IMR-90 (cell line): Measurements from ENCODE around the gene PLEKHG2. TPM values are rescaled to one million over a fixed set of nuclear protein-coding genes. Genes with fewer than 3 reads are reported as not detected.
A peak's percentile ranks its signal among the peaks of the same experiment; 100 is the strongest.

Source experiments
- ATAC-seq: fragments of 200-7000 bp; cut with Tn5 transposase; 2 replicates; pipeline ENCODE4 v1.9.1; 2020; ENCODE audit warnings: low read depth, mild to moderate bottlenecking, moderate library complexity
- BruUV-seq: library from RNA; stranded (reverse); fragments of 400-500 nt; replicated peaks from 2 replicates; lab custom pipeline; 2021; lab: Mats Ljungman, UMichigan
- CTCF ChIA-PET: fragments of 300-600 bp; formaldehyde crosslinking; extraction: SDS; loops from one replicate; lab custom pipeline; 2021; ENCODE audit warnings: antibody characterized with exemption; lab: Yijun Ruan, JAX
- POLR2A ChIA-PET: fragments of 300-600 bp; sonication (Branson Sonifier 250); formaldehyde crosslinking; loops from one replicate; lab custom pipeline; 2022; ENCODE audit warnings: antibody characterized with exemption; ENCODE audit not compliant: unreplicated experiment; lab: Charles Lee
- DNase-seq: peaks from one replicate; pipeline ENCODE4 v3.0.0; 2013
- H2AFZ ChIP-seq: replicated peaks from 2 replicates; pipeline ENCODE3; 2013; ENCODE audit warnings: low read length, mild to moderate bottlenecking; ENCODE audit not compliant: poor library complexity
- H2AK5ac ChIP-seq: 2 replicates; pipeline ENCODE4 v1.6.1; 2013; ENCODE audit warnings: low read depth, low read length, inconsistent platforms
- H2AK9ac ChIP-seq: replicated peaks from 2 replicates; pipeline ENCODE3; 2013; ENCODE audit warnings: mild to moderate bottlenecking, low read depth, low read length, moderate library complexity; ENCODE audit not compliant: poor library complexity
- H2BK120ac ChIP-seq: 2 replicates; pipeline ENCODE4 v1.6.1; 2013; ENCODE audit warnings: low read depth, low read length, inconsistent platforms
- H2BK15ac ChIP-seq: 3 replicates; pipeline ENCODE4 v1.6.1; 2013; ENCODE audit warnings: low read depth, low read length, inconsistent platforms
- H2BK20ac ChIP-seq: 2 replicates; pipeline ENCODE4 v1.6.1; 2013; ENCODE audit warnings: low read depth, mild to moderate bottlenecking, inconsistent platforms, low read length, moderate library complexity
- H2BK5ac ChIP-seq: 2 replicates; pipeline ENCODE4 v1.6.1; 2013; ENCODE audit warnings: mild to moderate bottlenecking, low read depth, low read length, inconsistent platforms; ENCODE audit not compliant: poor library complexity, severe bottlenecking
- H3K14ac ChIP-seq: replicated peaks from 2 replicates; pipeline ENCODE4 v1.6.1; 2013; ENCODE audit warnings: low read depth, low read length, inconsistent platforms
- H3K18ac ChIP-seq: 2 replicates; pipeline ENCODE4 v1.6.1; 2013; ENCODE audit warnings: low read depth, low read length, control low read depth
- H3K23ac ChIP-seq: 2 replicates; pipeline ENCODE4 v1.6.1; 2013; ENCODE audit warnings: low read depth, low read length, inconsistent platforms
- H3K27ac ChIP-seq: 2 replicates; pipeline ENCODE4 v1.5.1; 2013; ENCODE audit warnings: mild to moderate bottlenecking, control low read depth, low read length; ENCODE audit not compliant: insufficient read depth
- H3K27me3 ChIP-seq: 2 replicates; pipeline ENCODE4 v1.6.1; 2013; ENCODE audit warnings: low read length; ENCODE audit not compliant: control insufficient read depth, insufficient read depth
- H3K36me3 ChIP-seq: 2 replicates; pipeline ENCODE4 v1.6.1; 2013; ENCODE audit warnings: low read length, mixed read lengths; ENCODE audit not compliant: control insufficient read depth, insufficient read depth
- H3K4ac ChIP-seq: 2 replicates; pipeline ENCODE4 v1.6.1; 2013; ENCODE audit warnings: low read depth, low read length, inconsistent platforms
- H3K4me1 ChIP-seq: 2 replicates; pipeline ENCODE4 v1.6.1; 2013; ENCODE audit warnings: low read length, mixed read lengths; ENCODE audit not compliant: control insufficient read depth, insufficient read depth
- H3K4me2 ChIP-seq: 2 replicates; pipeline ENCODE4 v1.6.1; 2013; ENCODE audit warnings: low read depth, mild to moderate bottlenecking, control low read depth, low read length, moderate library complexity
- H3K4me3 ChIP-seq: 2 replicates; pipeline ENCODE4 v1.5.1; 2013; ENCODE audit warnings: low read depth, mild to moderate bottlenecking, control low read depth, low read length, moderate library complexity; ENCODE audit not compliant: insufficient read depth
- H3K56ac ChIP-seq: 2 replicates; pipeline ENCODE4 v1.6.1; 2013; ENCODE audit warnings: low read length, inconsistent platforms; ENCODE audit not compliant: insufficient read depth; ENCODE audit errors: extremely low read depth
- H3K79me1 ChIP-seq, 2 experiments: 2 replicates each; pipeline ENCODE4 v1.6.1; 2013; ENCODE audit warnings: low read length in 2 of 2, inconsistent platforms in 1 of 2, low read depth in 1 of 2
- H3K9ac ChIP-seq: 2 replicates; pipeline ENCODE4 v1.6.1; 2013; ENCODE audit warnings: low read depth, low read length, control low read depth
- H3K9me1 ChIP-seq: 2 replicates; pipeline ENCODE4 v1.6.1; 2013; ENCODE audit warnings: low read length, inconsistent platforms; ENCODE audit not compliant: insufficient read depth
- H3K9me3 ChIP-seq: 2 replicates; pipeline ENCODE4 v1.6.1; 2013; ENCODE audit warnings: low read length; ENCODE audit not compliant: control insufficient read depth, insufficient read depth
- H4K20me1 ChIP-seq: 2 replicates; pipeline ENCODE4 v1.6.1; 2013; ENCODE audit warnings: low read length, inconsistent platforms; ENCODE audit not compliant: insufficient read depth
- H4K5ac ChIP-seq: 2 replicates; pipeline ENCODE4 v1.6.1; 2013; ENCODE audit warnings: mild to moderate bottlenecking, low read depth, low read length, control low read depth
- H4K8ac ChIP-seq, 2 experiments: 2 replicates each; pipeline ENCODE4 v1.6.1; 2013; ENCODE audit warnings: low read depth in 2 of 2, low read length in 2 of 2, control low read depth in 1 of 2, inconsistent platforms in 1 of 2
- H4K91ac ChIP-seq: 2 replicates; pipeline ENCODE4 v1.6.1; 2013; ENCODE audit warnings: low read depth, low read length, inconsistent platforms; ENCODE audit not compliant: insufficient read depth
- BHLHE40 ChIP-seq: fragments of 150-350 bp; IDR thresholded peaks from 2 replicates; pipeline ENCODE4 v1.6.1; 2016; ENCODE audit warnings: mild to moderate bottlenecking, low read depth, low read length
- CEBPB ChIP-seq: IDR thresholded peaks from 2 replicates; pipeline ENCODE4 v1.6.1; 2012; ENCODE audit warnings: low read depth, low read length, improper control_type of control experiment
- CHD1 ChIP-seq: IDR thresholded peaks from 2 replicates; pipeline ENCODE4 v1.6.1; 2012; ENCODE audit warnings: low read depth, low read length, improper control_type of control experiment
- FOS ChIP-seq: fragments of 150-350 bp; IDR thresholded peaks from 2 replicates; pipeline ENCODE4 v1.6.1; 2016; ENCODE audit warnings: low read depth, low read length
- MAFK ChIP-seq: IDR thresholded peaks from 2 replicates; pipeline ENCODE4 v1.6.1; 2012; ENCODE audit warnings: low read depth, low read length, improper control_type of control experiment
- MAZ ChIP-seq: IDR thresholded peaks from 2 replicates; pipeline ENCODE4 v1.6.1; 2012; ENCODE audit warnings: low read depth, mild to moderate bottlenecking, low read length, improper control_type of control experiment, moderate library complexity, borderline replicate concordance
- MXI1 ChIP-seq: IDR thresholded peaks from 2 replicates; pipeline ENCODE4 v1.6.1; 2012; ENCODE audit warnings: low read depth, mild to moderate bottlenecking, low read length, moderate library complexity, borderline replicate concordance
- NFE2L2 ChIP-seq: fragments of 150-350 bp; IDR thresholded peaks from 2 replicates; pipeline ENCODE4 v1.6.1; 2016; ENCODE audit warnings: low read depth, mild to moderate bottlenecking, low read length
- POLR2A ChIP-seq: IDR thresholded peaks from 2 replicates; pipeline ENCODE4 v1.6.1; 2012; ENCODE audit warnings: mild to moderate bottlenecking, low read depth, low read length
- RAD21 ChIP-seq: IDR thresholded peaks from 2 replicates; pipeline ENCODE4 v1.6.1; 2012; ENCODE audit warnings: low read length, improper control_type of control experiment
- RCOR1 ChIP-seq: IDR thresholded peaks from 2 replicates; pipeline ENCODE4 v1.6.1; 2012; ENCODE audit warnings: mild to moderate bottlenecking, low read length, improper control_type of control experiment; ENCODE audit not compliant: insufficient replicate concordance
- RFX5 ChIP-seq: IDR thresholded peaks from 2 replicates; pipeline ENCODE4 v1.8.0; 2012; ENCODE audit warnings: low read depth, mild to moderate bottlenecking, low read length, moderate library complexity
- SMC3 ChIP-seq: fragments of 150-350 bp; IDR thresholded peaks from 2 replicates; pipeline ENCODE4 v1.6.1; 2016; ENCODE audit warnings: low read depth, mild to moderate bottlenecking, antibody characterized with exemption, low read length, moderate library complexity
- WGBS, 2 experiments: methylation state at CpG; one replicate each; pipeline versions ENCODE4 v1.1.5 to v1.1.7; 2013; ENCODE audit warnings: missing lambda C conversion rate in 2 of 2; ENCODE audit not compliant: insufficient read length in 1 of 2; ENCODE audit errors: extremely low coverage in 2 of 2; 5-methylcytosine and 5-hydroxymethylcytosine counted together
- dilution Hi-C: fragments of 300-500 bp; cut with HindIII; formaldehyde crosslinking; loops from one replicate; pipeline ENCODE4 v1.14.3; 2018; ENCODE audit warnings: low sequenced_read_pairs; ENCODE audit not compliant: unreplicated experiment
- in situ Hi-C: fragments of 300-500 bp; cut with MboI; formaldehyde crosslinking; loops from 3 replicates; pipeline ENCODE4 v1.14.3; 2019; ENCODE audit warnings: low sequenced_read_pairs, inconsistent platforms, mixed read lengths
- intact Hi-C: fragments of 100-400 bp; cut with micrococcal nuclease; formaldehyde crosslinking; loops from 2 replicates; pipeline ENCODE4 v1.10.0; 2022
- polyA plus RNA-seq, 3 experiments: library from polyadenylated mRNA; depleted of rRNA; stranded (reverse); fragments of >200 nt; gene quantifications; 2 replicates each; pipeline ENCODE4 v1.2.3, GENCODE V29; 2012; ENCODE audit warnings: low replicate concordance in 1 of 3
- total RNA-seq: library from RNA; depleted of rRNA; stranded (reverse); fragments of >200 nt; gene quantifications from 2 replicates; pipeline ENCODE4 v1.2.3, GENCODE V29; 2012
- TF ChIP-seq, protein P1 (sequence below): conservative IDR thresholded peaks from 2 replicates; pipeline ENCODE4 v1.5.1; 2012; ENCODE audit warnings: mild to moderate bottlenecking, low read depth, low read length, improper control_type of control experiment
- TF ChIP-seq, protein P2 (sequence below): fragments of 150-350 bp; IDR thresholded peaks from 2 replicates; pipeline ENCODE4 v1.6.1; 2017; ENCODE audit warnings: mild to moderate bottlenecking, antibody characterized with exemption, low read length, low read depth

PLEKHG2 gene
- total and polyA plus RNA-seq, 2 of the 4 experiments (the other 2 are of a cell fraction) = 6.5 to 28.3 TPM

DNA sequence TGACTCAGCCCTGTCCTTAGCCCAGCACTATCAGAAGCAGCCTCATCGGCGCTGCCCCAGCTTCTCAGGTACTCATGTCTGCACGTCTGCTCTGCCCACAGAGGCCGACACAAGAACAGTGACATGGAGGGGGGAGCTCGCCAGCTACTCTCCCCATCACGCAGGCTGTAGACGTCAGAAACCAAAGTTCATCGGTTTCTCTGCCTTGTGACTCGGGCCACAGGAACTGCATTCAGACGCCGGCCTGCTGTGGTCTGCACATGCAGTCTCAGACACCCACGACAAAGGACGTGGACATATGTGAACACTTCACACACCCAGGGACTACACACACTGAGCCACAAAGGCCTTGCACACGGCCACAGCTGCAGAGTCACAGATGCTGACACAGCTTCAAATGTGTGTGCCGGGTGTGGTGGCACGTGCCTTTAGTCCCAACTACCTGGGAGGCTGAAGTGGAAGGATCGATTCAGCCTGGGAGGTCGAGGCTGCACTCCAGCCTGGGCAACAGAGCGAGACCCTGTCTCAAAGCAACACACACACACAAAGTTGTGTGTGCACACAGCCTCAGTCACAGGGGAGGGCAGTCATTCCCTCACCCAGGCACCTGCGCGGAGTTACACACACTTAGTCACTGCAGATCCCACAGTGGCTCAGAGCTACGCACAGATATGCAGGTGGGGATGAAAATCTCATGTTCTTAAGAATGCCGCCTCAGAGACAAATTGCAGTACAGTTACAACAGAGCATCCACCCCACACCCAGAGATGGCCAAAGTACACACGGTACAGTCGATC lies 10.7 kb upstream of the PLEKHG2 start:
- H3K4me3 ChIP-seq = no peak overlapping the region
- TF ChIP-seq MAFK (peak; percentile 34), MAZ (peak; percentile 44; the same call in 1 of the 2 replicates), RFX5 (no peak), MXI1 (0 out of 2 replicates have a peak, but pooled peaks have one; percentile 10), RAD21 (no peak), NFE2L2 (peak; percentile 40; the same call in 1 of the 2 replicates), BHLHE40 (peak; percentile 79), CEBPB (peak; percentile 59), RCOR1 (no peak), FOS (peak; percentile 77), SMC3 (no peak), CHD1 (no peak), POLR2A (no peak; the same call in none of the 2 replicates)
- TF ChIP-seq, protein P1, sequence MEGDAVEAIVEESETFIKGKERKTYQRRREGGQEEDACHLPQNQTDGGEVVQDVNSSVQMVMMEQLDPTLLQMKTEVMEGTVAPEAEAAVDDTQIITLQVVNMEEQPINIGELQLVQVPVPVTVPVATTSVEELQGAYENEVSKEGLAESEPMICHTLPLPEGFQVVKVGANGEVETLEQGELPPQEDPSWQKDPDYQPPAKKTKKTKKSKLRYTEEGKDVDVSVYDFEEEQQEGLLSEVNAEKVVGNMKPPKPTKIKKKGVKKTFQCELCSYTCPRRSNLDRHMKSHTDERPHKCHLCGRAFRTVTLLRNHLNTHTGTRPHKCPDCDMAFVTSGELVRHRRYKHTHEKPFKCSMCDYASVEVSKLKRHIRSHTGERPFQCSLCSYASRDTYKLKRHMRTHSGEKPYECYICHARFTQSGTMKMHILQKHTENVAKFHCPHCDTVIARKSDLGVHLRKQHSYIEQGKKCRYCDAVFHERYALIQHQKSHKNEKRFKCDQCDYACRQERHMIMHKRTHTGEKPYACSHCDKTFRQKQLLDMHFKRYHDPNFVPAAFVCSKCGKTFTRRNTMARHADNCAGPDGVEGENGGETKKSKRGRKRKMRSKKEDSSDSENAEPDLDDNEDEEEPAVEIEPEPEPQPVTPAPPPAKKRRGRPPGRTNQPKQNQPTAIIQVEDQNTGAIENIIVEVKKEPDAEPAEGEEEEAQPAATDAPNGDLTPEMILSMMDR = no peak
- TF ChIP-seq, protein P2, sequence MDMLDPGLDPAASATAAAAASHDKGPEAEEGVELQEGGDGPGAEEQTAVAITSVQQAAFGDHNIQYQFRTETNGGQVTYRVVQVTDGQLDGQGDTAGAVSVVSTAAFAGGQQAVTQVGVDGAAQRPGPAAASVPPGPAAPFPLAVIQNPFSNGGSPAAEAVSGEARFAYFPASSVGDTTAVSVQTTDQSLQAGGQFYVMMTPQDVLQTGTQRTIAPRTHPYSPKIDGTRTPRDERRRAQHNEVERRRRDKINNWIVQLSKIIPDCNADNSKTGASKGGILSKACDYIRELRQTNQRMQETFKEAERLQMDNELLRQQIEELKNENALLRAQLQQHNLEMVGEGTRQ = 0 out of 2 replicates have a peak, but pooled peaks have one; percentile 44

More for the DNA sequence above, 10.7 kb upstream of the PLEKHG2 start:
- WGBS, 2 experiments = 38% methylated on average over 9 of the region's 25 CpGs; no CpG with 5 or more reads in 1 of the 2 experiments
- intact Hi-C loops = loop anchor here (2.0 kb wide), 1 partner anchor 131 kb away; the partner anchor contains the start of gene EID2B
- Histone ChIP-seq H2BK5ac (peak overlapping the region; percentile 94), H4K8ac (peak overlapping the region; percentile 66 to 90), H3K79me1 (peaks cover 0 to 58% of the 10 kb centered on the region in 2 experiments; a peak in 2 of 4 replicates), H3K27me3 (no peaks in the 10 kb centered on the region), H2AK5ac (peak overlapping the region; percentile 99), H2BK15ac (peak overlapping the region; percentile 89; the same call in 2 of the 3 replicates), H4K5ac (peak overlapping the region; percentile 70), H3K4me2 (peak overlapping the region; percentile 62), H3K14ac (peak overlapping the region; percentile 76), H3K18ac (peak overlapping the region; percentile 85), H2BK120ac (peak overlapping the region; percentile 98), H3K4me1 (peaks cover 29% of the 10 kb centered on the region), H3K9ac (peak overlapping the region; percentile 46), H2AK9ac (peak overlapping the region; percentile 96), H3K27ac (peak overlapping the region; percentile 95), H2AFZ (peak overlapping the region; percentile 79), H3K4ac (peak overlapping the region; percentile 97), H3K9me1 (peaks cover 11% of the 10 kb centered on the region), H3K9me3 (no peaks in the 10 kb centered on the region), H3K36me3 (peaks cover 4% of the 10 kb centered on the region), H3K23ac (peak overlapping the region; percentile 94), H3K56ac (0 out of 2 replicates have a peak overlapping the region, but pooled peaks have one; percentile 32), H4K91ac (peak overlapping the region; percentile 99), H4K20me1 (peaks cover 18% of the 10 kb centered on the region), H2BK20ac (peak overlapping the region; percentile 91)
- in situ Hi-C loops = no loop called here
- CTCF ChIA-PET = interaction anchor here (2.0 kb wide), 1 partner anchor 10 kb away, joined by 10 read pairs; the partner anchor contains the start of gene PLEKHG2
- DNase-seq (peak; percentile 89), ATAC-seq (no peak)
- dilution Hi-C loops = no loop called here
- BruUV-seq = no TSS peak
- POLR2A ChIA-PET = interaction anchor here (1.3 kb wide), 1 partner anchor 9 kb away, joined by 3 read pairs; no protein-coding TSS in a partner anchor
